ENCODE results near the gene PHLDB3.
"Not testable (repeated sequence)": the region's sequence is repeated elsewhere in the genome, so short reads cannot be mapped to it uniquely, and the experiment has no call there.

Gene PHLDB3

GRCh38 chr19:43504426-43505185 is at the start of gene PHLDB3:
Gene PHLDB3 (minus strand): TSS chr19:43504746. CDS start chr19:43504118, 628 bp downstream.
- no peak for TF ChIP-seq CTCF (IDR thresholded peaks at IDR 0.05; ENCODE audit: low read depth, low read length, missing control alignments)
- H3K4me3 ChIP-seq (ENCODE audit: low read depth, low read length), result peak within 1 kb of the TSS; percentile 64
- DNase-seq (ENCODE audit: low read depth), result no peak
- in situ Hi-C loops (cut with HindIII; ENCODE audit: low sequenced_read_pairs), result no loop called here

GRCh38 chr19:43553656-43554055 is 49.1 kb upstream of the PHLDB3 start:
- in situ Hi-C loops (cut with HindIII; ENCODE audit: low sequenced_read_pairs), result no loop called here

GRCh38 chr19:43552616-43553015 is 48.1 kb upstream of the PHLDB3 start:
- in situ Hi-C loops (cut with HindIII; ENCODE audit: low sequenced_read_pairs), result no loop called here
- DNase-seq (ENCODE audit: low read depth), result no peak
- TF ChIP-seq CTCF (IDR thresholded peaks at IDR 0.05; ENCODE audit: low read depth, low read length, missing control alignments), result no peak
- H3K4me3 ChIP-seq (ENCODE audit: low read depth, low read length), result no peak overlapping the region

More at GRCh38 chr19:43553656-43554055, 49.1 kb upstream of the PHLDB3 start:
- TF ChIP-seq CTCF (IDR thresholded peaks at IDR 0.05; ENCODE audit: low read depth, low read length, missing control alignments), result no peak
- no peak overlapping the region for H3K4me3 ChIP-seq (ENCODE audit: low read depth, low read length)
- DNase-seq (ENCODE audit: low read depth), result no peak

- no peak for TF ChIP-seq CTCF (IDR thresholded peaks at IDR 0.05; ENCODE audit: low read depth, low read length, missing control alignments)
- no peak for DNase-seq (ENCODE audit: low read depth)
- H3K4me3 ChIP-seq (ENCODE audit: low read depth, low read length), result no peak overlapping the region
- in situ Hi-C loops (cut with HindIII; ENCODE audit: low sequenced_read_pairs), result no loop called here
Measured at GRCh38 chr19:43552198-43552450, 47.6 kb upstream of the PHLDB3 start.

- no peak overlapping the region for H3K4me3 ChIP-seq (ENCODE audit: low read depth, low read length)
- no peak for DNase-seq (ENCODE audit: low read depth)
- in situ Hi-C loops (cut with HindIII; ENCODE audit: low sequenced_read_pairs), result no loop called here
- no peak for TF ChIP-seq CTCF (IDR thresholded peaks at IDR 0.05; ENCODE audit: low read depth, low read length, missing control alignments)
Measured at GRCh38 chr19:43551399-43552197, 47.1 kb upstream of the PHLDB3 start.

DNA sequence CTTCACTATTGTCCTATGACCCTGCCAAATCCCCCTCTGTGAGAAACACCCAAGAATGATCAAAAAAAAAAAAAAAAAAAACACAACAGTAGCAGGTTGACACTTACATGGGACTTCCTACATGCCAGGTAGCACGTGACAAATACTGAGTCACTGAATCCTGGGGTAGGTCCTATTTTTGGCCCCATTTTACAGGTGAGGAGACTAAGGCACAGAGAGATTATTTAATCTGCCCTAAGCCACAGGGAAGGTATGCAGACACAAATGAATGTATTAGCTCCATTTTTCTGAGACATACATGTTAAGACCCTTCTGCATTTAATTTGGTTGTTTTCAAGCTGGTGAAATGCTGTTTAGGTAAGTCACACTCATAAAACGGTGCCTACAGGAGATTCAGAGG is 44.2 kb upstream of the PHLDB3 start:
- DNase-seq (ENCODE audit: low read depth), result no peak
- no peak for TF ChIP-seq CTCF (IDR thresholded peaks at IDR 0.05; ENCODE audit: low read depth, low read length, missing control alignments)
- H3K4me3 ChIP-seq (ENCODE audit: low read depth, low read length), result no peak overlapping the region
- in situ Hi-C loops (cut with HindIII; ENCODE audit: low sequenced_read_pairs), result no loop called here

DNA sequence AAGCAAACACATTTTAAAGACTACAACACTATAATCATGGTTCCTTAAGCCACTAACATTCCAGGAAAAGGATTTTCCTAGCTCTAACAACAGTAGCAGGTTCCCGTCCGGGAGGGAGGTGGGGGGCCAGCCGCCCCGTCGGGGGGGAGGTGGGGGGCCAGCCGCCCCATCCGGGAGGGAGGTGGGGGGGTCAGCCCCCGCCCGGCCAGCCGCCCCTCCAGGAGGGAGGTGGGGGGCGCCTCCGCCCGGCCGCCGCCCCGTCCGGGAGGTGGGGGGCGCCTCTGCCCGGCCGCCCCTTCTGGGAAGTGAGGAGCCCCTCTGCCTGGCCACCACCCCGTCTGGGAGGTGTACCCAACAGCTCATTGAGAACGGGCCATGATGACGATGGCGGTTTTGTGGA is 43.4 kb upstream of the PHLDB3 start:
- in situ Hi-C loops (cut with HindIII; ENCODE audit: low sequenced_read_pairs); DNase-seq (ENCODE audit: low read depth); H3K4me3 ChIP-seq (ENCODE audit: low read depth, low read length): not testable (repeated sequence)

Measured in astrocyte of the cerebellum (primary cell).